Spleen (tissue), 11 donors: Measurements from ENCODE around the gene NTMT2. TPM values are rescaled to one million over a fixed set of nuclear protein-coding genes. Genes with fewer than 3 reads are reported as not detected.

Experiments
- DNase-seq: peaks from one replicate; pipeline ENCODE4 v3.0.0-alpha.2; 2020
- H3K27ac ChIP-seq, 8 donors: fragments of 200-600 bp; sonication (generic) in 7 of 8; 1 replicate in 4 of 8; 2 replicates in 4 of 8; pipeline versions ENCODE4 v1.5.0 to v1.8.0; 2016 to 2021; ENCODE audit warnings: inconsistent platforms in 4 of 8, mild to moderate bottlenecking in 4 of 8, moderate library complexity in 1 of 8
- H3K27me3 ChIP-seq, 7 donors: fragments of 200-600 bp; sonication (generic) in 6 of 7; replicated peaks in 1 of 7; 1 replicate in 4 of 7; 2 replicates in 3 of 7; pipeline versions ENCODE4 v1.5.0 to v1.8.0; 2016 to 2021; ENCODE audit warnings: inconsistent platforms in 3 of 7, mild to moderate bottlenecking in 1 of 7
- H3K36me3 ChIP-seq, 6 donors: fragments of 200-600 bp; sonication (generic) in 5 of 6; 1 replicate in 4 of 6; 2 replicates in 2 of 6; pipeline versions ENCODE4 v1.5.0 to v1.8.0; 2016 to 2021; ENCODE audit warnings: inconsistent platforms in 2 of 6
- H3K4me1 ChIP-seq, 6 donors: fragments of 200-600 bp; sonication (generic) in 5 of 6; 1 replicate in 3 of 6; 2 replicates in 3 of 6; pipeline versions ENCODE4 v1.5.0 to v1.8.0; 2016 to 2021; ENCODE audit warnings: inconsistent platforms in 3 of 6
- H3K4me3 ChIP-seq, 8 donors: fragments of 200-600 bp; sonication (generic) in 7 of 8; 1 replicate in 4 of 8; 2 replicates in 4 of 8; pipeline versions ENCODE4 v1.5.0 to v1.8.0; 2016 to 2021; ENCODE audit warnings: inconsistent platforms in 4 of 8, mild to moderate bottlenecking in 4 of 8, moderate library complexity in 2 of 8
- H3K9me3 ChIP-seq, 8 donors: fragments of 200-600 bp; sonication (generic) in 7 of 8; 1 replicate in 4 of 8; 2 replicates in 4 of 8; pipeline versions ENCODE4 v1.5.0 to v1.8.0; 2016 to 2021; ENCODE audit warnings: inconsistent platforms in 4 of 8
- POLR2A ChIP-seq, 3 donors: fragments of 450-650 bp; IDR thresholded peaks; one replicate each; pipeline ENCODE4 v1.5.1; 2017; ENCODE audit warnings: antibody characterized with exemption in 3 of 3, mild to moderate bottlenecking in 1 of 3
- POLR2AphosphoS5 ChIP-seq, 3 donors: sonication (generic); formaldehyde crosslinking; IDR thresholded peaks; one replicate each; pipeline ENCODE4 v1.5.1; 2017; ENCODE audit warnings: antibody characterized with exemption in 3 of 3
- WGBS, 5 donors: extraction: QIAGEN DNeasy Blood & Tissue Kit in 3 of 5; methylation state at CpG; one replicate each; pipeline versions ENCODE4 v1.1.5 to v1.1.7; 2013 to 2018; 5-methylcytosine and 5-hydroxymethylcytosine counted together
- intact Hi-C: fragments of 100-400 bp; cut with DNase I; formaldehyde crosslinking; loops from one replicate; pipeline ENCODE4 v1.15.0; 2023; ENCODE audit warnings: low total_unique reads
- polyA plus RNA-seq, 3 donors: library from polyadenylated mRNA; stranded (reverse); fragments of 200-250 nt; gene quantifications; one replicate each; pipeline ENCODE4 v1.2.1, GENCODE V29; 2013
- total RNA-seq, 7 donors: library from RNA; depleted of rRNA in 3 of 7; stranded (reverse); fragments of >200 nt in 3 of 7; fragmentation: NEBNext Ultra II Directional in 4 of 7; extraction: Animal tissue kit (Norgen Biotek cat#: 25700) in 4 of 7; gene quantifications; one replicate each; pipeline versions ENCODE4 v1.1.0 to v1.2.1, GENCODE V29; 2016 to 2021
- TF ChIP-seq, protein P1 (sequence below), 11 experiments: fragments of 200-600 bp in 7 of 11; fragments of 450-650 bp in 4 of 11; sonication (generic) in 4 of 11; IDR thresholded peaks in 8 of 11; conservative IDR thresholded peaks in 3 of 11; 1 replicate in 7 of 11; 2 replicates in 4 of 11; pipeline versions ENCODE4 v1.4.0 to v1.8.0; 2016 to 2021; ENCODE audit warnings: antibody characterized with exemption in 11 of 11, inconsistent platforms in 4 of 11, mild to moderate bottlenecking in 1 of 11
- donor health status: healthy with polysubstance abuse.
- donor health status: DM: no; HTN: no; CAD: no; lungs with moderate emphysema.
- donor health status: DM: no; HTN: no; CAD: no.
- donor health status: Bipolar disorder and iron deficiency.
- donor health status: healthy.
- donor health status: DM: no; HTN: no; CAD: no.
- donor health status: DM: yes; HTN: yes; CAD: no.

Gene NTMT2
- total and polyA plus RNA-seq, 10 donors: not detected

DNA sequence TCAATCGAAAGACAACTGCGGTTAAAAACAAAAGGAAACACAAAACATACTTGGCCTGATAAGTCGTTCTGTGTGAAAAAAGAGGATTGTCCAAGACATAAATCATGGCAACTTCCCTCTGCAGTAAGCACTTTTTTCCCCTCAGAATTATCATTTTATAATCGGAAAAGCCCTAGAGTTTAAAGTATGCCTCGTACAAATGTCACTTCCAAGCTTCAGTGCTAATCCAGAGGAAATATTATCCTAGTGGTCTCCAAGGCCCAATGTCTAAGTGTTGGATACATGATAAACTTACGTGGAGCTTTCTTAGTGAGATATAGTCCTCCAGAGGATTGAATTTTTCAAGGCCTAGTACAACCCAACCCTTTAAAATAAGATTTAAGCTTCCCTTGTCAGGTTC, 11.2 kb upstream of the NTMT2 start:
- no peaks in the 10 kb centered on the region for H3K27me3 ChIP-seq
- DNase-seq: no peak
- no peak overlapping the region for H3K27ac ChIP-seq
- TF ChIP-seq, protein P1, sequence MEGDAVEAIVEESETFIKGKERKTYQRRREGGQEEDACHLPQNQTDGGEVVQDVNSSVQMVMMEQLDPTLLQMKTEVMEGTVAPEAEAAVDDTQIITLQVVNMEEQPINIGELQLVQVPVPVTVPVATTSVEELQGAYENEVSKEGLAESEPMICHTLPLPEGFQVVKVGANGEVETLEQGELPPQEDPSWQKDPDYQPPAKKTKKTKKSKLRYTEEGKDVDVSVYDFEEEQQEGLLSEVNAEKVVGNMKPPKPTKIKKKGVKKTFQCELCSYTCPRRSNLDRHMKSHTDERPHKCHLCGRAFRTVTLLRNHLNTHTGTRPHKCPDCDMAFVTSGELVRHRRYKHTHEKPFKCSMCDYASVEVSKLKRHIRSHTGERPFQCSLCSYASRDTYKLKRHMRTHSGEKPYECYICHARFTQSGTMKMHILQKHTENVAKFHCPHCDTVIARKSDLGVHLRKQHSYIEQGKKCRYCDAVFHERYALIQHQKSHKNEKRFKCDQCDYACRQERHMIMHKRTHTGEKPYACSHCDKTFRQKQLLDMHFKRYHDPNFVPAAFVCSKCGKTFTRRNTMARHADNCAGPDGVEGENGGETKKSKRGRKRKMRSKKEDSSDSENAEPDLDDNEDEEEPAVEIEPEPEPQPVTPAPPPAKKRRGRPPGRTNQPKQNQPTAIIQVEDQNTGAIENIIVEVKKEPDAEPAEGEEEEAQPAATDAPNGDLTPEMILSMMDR (IDR thresholded peaks at IDR 0.05 in 8 of 11, conservative IDR thresholded peaks at IDR 0.05 in 3 of 11): no peak
- TF ChIP-seq POLR2AphosphoS5 (IDR thresholded peaks at IDR 0.05): no peak
- TF ChIP-seq POLR2A (IDR thresholded peaks at IDR 0.05): no peak
- no peaks in the 10 kb centered on the region for H3K4me1 ChIP-seq
- no peak overlapping the region for H3K4me3 ChIP-seq
- WGBS, 5 donors: 59 to 75% (median 65%) methylated on average over 6 of the region's 6 CpGs
- no peaks in the 10 kb centered on the region for H3K36me3 ChIP-seq
- H3K9me3 ChIP-seq: no peaks in the 10 kb centered on the region
- intact Hi-C loops: no loop called here

DNA sequence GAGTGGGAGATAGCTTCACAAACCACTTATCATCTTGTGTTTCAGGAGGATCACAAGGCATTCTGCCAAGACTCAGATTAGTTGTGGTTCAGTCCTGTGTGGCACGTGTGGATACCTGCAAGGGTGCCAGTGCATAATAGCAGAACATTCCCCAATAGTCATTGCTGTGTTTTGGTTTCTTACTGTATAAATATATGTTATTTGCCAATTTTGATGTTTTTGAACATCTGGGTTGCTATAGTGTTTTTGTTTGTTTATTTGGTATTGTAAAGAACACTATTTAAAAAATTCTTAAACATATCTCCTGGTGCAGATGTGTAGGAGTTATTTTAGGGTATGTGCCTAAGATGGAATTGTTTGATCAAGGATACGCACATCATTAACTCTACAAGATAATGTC, 5.4 kb upstream of the NTMT2 start:
- no peak overlapping the region for H3K27ac ChIP-seq
- H3K9me3 ChIP-seq: peaks cover 0 to 14% (median 4%) of the 10 kb centered on the region in 8 donors
- H3K4me3 ChIP-seq: no peak overlapping the region
- no peak for DNase-seq
- 67 to 90% (median 83%) methylated on average over 2 of the region's 2 CpGs for WGBS, 5 donors
- H3K36me3 ChIP-seq: no peaks in the 10 kb centered on the region
- H3K27me3 ChIP-seq: no peaks in the 10 kb centered on the region
- no peak for TF ChIP-seq POLR2AphosphoS5 (IDR thresholded peaks at IDR 0.05)
- TF ChIP-seq, protein P1 (IDR thresholded peaks at IDR 0.05 in 8 of 11, conservative IDR thresholded peaks at IDR 0.05 in 3 of 11): no peak
- no peak for TF ChIP-seq POLR2A (IDR thresholded peaks at IDR 0.05)
- no peaks in the 10 kb centered on the region for H3K4me1 ChIP-seq
- intact Hi-C loops: no loop called here

DNA sequence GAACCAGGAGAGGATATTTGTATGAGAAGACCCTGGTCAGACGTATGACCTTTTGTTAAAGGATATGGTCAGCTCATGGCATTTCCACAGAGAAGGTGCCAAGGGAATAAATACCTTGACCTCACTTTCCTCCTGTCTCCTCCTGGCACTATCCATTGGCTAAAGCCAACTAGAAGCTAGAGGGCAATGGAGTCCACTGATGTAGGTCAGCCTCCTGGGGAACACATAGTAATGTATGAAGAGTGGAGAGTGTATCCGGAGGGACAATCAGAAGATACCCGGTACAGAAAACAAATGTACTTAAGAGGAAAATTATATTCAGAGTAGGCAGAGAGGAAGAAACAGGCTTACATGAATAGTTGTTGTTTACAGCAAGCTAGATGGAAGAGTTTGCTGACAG, 698 bp upstream of the NTMT2 start:
- WGBS, 5 donors: 86 to 98% (median 89%) methylated on average over 3 of the region's 3 CpGs
- TF ChIP-seq POLR2A (IDR thresholded peaks at IDR 0.05) (no peak), POLR2AphosphoS5 (IDR thresholded peaks at IDR 0.05) (no peak)
- TF ChIP-seq, protein P1 (IDR thresholded peaks at IDR 0.05 in 8 of 11, conservative IDR thresholded peaks at IDR 0.05 in 3 of 11): no peak
- no peaks in the 10 kb centered on the region for H3K4me1 ChIP-seq

DNA sequence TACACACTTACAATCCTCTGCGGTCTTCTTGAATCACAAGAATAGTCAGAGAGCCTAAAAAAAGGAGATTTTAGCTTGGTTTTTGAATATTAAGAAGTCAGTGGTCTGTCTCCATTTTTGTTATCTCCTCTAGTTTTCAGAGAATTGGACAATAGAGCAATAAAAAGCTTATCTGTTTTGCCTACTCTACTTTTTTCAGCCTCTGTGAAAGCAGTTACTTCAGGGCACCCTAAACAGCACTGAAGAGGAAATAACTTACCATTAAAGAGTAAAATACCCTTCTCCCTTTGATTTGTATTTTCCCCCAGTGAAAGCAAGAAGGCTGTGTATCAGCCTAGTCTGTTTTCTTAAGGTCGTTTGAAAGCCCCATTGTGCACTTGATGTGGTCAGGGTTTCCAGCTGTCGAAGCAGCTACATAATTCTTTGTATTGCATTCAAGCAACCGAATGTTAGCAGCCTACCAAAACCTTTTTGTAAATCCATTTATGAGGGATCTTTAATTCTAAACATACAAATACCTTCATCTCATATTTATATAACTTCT, 1.0 kb downstream of the NTMT2 start:
- no peaks in the 10 kb centered on the region for H3K4me1 ChIP-seq
- H3K4me3 ChIP-seq: no peak overlapping the region
- no peak for DNase-seq
- no peaks in the 10 kb centered on the region for H3K36me3 ChIP-seq
- H3K9me3 ChIP-seq: peaks cover 0 to 14% (median 4%) of the 10 kb centered on the region in 8 donors
- no peak overlapping the region for H3K27ac ChIP-seq
- 34 to 47% (median 42%) methylated on average over 4 of the region's 4 CpGs for WGBS, 5 donors
- H3K27me3 ChIP-seq: peaks cover 0 to 4% (median 0%) of the 10 kb centered on the region in 7 donors
- intact Hi-C loops: no loop called here
- no peak for TF ChIP-seq POLR2A (IDR thresholded peaks at IDR 0.05)
- no peak for TF ChIP-seq POLR2AphosphoS5 (IDR thresholded peaks at IDR 0.05)
- TF ChIP-seq, protein P1 (IDR thresholded peaks at IDR 0.05 in 8 of 11, conservative IDR thresholded peaks at IDR 0.05 in 3 of 11): no peak

More for the DNA sequence above, 698 bp upstream of the NTMT2 start:
- no peak overlapping the region for H3K4me3 ChIP-seq
- H3K9me3 ChIP-seq: peaks cover 0 to 14% (median 4%) of the 10 kb centered on the region in 8 donors
- H3K27me3 ChIP-seq: peaks cover 0 to 4% (median 0%) of the 10 kb centered on the region in 7 donors
- no peak for DNase-seq
- intact Hi-C loops: no loop called here
- no peaks in the 10 kb centered on the region for H3K36me3 ChIP-seq
- no peak overlapping the region for H3K27ac ChIP-seq
